GM18519 (cell line): ENCODE measurements around the gene ITGA11.

Experiments
- ATAC-seq: cut with Tn5 transposase; IDR thresholded peaks from one replicate; pipeline ENCODE4 v1.9.1; 2021; ENCODE audit warnings: mild to moderate bottlenecking, moderate library complexity; ENCODE audit not compliant: unreplicated experiment, low FRiP score

ITGA11 gene

DNA sequence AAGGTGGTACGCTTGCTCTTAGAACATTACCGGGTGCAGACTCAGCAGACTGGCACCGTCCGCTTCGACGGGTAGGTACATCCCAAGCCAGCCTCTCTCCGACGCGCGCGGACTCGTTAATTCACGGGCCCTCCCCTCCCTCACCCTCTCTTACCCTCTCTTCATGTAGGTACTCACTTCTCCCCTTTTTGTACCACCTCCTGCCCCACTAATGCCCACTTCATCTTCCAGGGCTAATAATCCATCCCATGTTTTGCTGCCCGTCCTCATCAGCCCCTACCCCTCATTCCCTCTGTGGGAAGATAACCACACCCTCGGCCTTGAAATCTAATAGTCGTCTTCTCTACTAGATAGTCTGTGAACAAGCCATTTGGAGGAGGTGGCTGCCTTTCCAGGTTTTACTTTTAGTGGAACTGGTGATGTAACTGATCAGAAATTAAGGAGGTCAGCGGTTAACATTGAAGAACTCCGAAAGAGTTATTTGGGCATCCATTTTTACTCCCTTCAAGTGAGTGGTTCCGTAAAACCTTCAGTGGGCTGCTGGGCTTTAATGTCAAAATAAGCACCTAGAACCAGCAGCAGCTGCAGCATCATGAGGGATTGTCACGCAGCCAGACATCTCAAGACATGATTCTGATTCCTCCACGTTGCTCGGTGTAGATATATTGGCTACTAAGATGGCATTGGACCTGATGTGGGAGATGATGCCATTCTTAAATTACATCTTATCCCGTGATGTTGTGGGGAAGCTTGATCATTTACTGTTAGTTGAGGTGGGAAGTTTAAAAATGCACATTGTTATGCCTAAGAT lies 153.2 kb downstream of the ITGA11 start:
- no peak for ATAC-seq

DNA sequence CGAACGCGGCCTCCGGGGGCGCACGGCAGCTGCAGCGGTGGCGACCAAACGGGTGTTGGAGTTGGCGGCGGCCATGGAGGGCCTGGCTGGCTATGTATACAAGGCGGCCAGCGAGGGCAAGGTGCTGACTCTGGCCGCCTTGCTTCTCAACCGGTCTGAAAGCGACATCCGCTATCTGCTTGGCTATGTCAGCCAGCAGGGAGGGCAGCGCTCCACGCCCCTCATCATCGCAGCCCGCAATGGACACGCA lies 153.7 kb downstream of the ITGA11 start:
- no peak for ATAC-seq

DNA sequence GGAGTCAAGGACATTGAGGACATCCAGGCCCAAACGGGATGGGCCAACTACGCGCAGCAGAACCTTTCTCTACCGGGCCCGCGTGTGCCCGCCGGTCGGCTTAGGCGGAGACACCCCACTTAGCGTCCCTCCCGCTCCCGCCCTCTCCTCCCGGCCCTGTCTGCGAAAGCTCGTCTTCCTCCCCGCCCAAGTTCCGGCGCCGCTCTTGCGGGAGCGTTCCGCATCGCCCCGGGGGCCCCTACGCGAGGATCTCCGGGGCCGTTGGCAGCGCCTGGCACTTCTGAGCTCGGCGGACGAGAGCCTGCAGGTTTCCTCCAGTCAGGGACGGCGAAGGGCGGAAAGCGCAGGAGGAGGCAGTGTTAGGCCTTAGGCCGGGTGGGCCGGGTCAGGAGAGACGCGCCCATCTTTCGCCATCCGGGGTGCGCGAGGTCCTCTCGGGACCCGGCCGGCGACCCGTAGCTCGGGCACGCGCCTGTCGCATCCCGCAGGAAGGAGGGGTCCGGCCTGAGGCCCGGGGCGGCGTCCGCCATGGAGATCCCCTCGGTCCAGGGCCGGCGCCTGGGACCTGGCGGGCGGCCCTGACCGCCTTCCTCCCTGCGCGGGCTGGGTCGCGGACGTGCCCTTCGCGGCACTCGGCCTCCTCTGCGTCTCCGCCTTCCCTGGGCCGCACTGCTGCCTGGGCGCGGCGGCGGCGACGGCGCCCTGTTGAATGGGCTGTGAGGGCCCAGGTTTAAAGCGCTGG lies 154.2 kb downstream of the ITGA11 start, which contains the start of gene FEM1B:
TSS of gene FEM1B (plus strand) at position 143 of the 742 bp plus-strand sequence. CDS start 673 bp downstream, outside the sequence.
- ATAC-seq, result peak; percentile 54

DNA sequence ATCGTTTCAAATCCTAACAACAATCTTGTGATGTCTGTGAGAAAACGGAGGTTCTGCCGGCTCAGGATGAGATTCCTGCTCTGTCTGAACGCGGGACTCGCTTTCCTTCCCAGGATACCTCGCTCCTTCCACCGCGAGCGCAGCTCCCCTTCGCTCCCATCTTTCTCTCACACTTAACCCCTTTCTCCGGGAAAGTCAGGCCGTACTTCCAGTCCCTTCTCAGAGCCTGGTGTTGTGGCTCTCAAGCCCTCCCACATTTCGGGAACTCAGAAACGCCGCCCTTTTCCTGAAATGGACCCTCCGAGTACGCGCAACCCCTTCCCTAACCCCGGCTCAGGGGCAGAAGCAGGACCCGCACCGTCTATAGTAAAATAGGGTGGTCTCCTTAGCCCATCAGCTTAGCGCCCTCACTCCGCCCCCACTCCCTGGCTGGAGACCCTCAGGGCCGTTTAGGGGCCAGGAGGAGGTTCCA lies 154.8 kb downstream of the ITGA11 start:
- ATAC-seq, result no peak

DNA sequence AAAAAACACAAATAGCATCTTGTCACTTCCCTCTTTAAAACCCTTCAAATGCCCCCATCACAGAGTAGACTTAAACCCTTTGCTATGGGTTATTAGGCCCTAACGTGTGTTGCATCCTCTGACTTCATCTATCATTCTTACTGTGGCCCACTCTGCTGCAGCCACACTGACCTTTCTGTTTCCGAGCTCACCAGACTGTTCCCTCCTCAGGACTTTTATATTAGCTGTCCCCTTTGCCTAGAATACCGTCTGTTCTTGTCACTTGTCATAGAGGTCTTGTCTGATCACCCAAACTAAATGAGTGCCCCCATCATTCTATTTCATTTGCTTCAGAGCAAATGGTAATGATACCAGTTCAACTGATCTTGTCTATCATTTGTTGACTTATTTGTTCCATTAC lies 155.3 kb downstream of the ITGA11 start:
- no peak for ATAC-seq

DNA sequence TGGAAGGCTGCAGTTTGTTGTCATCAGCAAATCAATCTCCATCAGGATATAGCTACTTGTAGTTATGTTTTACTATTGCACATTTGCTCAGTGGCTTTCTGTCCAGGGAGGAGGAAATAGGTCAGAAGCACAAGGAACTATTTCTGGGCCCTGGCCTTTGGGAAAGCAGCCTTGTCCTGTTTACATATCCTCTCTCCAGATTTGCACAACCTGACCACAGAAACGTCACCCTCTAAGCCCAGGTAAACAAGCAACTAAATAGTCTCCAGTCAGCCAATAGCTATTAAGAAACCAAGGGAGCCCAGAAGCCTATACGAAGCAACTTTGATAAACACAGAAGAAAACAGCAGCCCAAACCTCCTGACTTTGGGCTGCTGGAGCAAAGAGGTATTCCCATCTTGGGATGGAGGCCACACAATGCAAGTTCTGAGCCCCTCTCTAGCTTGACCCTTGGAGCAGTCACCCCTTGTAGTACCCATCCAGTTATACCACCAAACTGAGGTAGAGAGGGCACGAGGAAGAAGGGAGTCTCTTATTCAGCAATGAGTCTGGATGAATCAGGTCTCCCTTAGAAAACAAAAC lies 156.7 kb downstream of the ITGA11 start:
- no peak for ATAC-seq

DNA sequence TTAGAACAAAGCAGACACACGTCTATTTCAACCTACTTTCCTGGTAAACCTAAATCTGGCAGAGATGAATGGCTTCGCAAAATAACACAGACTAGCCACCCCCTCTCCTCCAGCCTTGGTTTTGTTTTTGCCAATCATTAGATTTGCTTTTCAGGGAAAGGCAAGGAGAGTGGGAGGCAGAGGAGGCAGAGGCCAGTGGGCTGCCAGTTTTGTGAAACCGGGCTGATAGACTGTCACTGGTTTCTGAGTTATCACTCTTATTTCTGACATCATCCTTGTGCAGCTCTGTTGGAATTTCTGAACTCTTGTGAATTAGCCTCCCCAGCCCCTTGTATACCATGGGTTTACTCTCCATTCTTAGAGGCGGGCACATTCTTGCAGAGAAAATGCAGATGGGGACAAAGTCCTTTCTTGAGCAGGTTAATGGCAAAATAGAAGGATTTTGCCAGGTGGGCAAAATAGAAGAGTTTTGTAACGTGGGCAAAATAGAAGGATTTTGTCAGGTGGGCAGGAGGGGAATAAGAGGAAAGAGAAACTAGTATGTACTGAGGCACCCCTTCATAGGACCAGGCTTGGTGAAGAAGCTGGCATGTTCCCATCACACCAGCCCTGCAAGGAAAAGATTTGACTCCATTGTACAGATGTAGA lies 157.6 kb downstream of the ITGA11 start:
- no peak for ATAC-seq

DNA sequence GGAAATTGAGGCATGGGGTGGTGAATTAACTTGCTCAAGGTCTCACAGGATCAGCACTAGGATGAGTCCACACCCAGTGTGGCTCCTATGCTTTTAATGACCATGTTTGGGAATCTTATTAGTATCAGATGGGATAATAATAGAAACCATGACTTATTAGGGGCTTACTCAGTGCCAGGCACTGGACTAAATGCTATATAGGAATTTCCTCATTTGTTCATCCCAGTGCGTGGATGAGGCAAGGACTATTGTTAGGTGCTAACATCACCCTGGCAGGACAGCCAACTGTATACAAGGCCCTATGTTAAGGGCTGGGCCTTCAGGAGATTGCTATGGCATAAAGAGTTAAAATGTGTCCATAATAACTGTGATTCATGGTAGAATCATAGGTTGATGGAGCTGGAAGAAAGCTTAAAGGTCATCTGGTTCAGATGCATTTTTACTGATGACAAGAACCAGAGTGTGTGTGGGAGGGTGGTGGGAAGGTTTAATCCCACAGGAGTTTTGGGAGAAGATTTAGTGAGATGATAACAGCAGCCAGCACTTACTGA lies 159.2 kb downstream of the ITGA11 start:
- ATAC-seq, result no peak

DNA sequence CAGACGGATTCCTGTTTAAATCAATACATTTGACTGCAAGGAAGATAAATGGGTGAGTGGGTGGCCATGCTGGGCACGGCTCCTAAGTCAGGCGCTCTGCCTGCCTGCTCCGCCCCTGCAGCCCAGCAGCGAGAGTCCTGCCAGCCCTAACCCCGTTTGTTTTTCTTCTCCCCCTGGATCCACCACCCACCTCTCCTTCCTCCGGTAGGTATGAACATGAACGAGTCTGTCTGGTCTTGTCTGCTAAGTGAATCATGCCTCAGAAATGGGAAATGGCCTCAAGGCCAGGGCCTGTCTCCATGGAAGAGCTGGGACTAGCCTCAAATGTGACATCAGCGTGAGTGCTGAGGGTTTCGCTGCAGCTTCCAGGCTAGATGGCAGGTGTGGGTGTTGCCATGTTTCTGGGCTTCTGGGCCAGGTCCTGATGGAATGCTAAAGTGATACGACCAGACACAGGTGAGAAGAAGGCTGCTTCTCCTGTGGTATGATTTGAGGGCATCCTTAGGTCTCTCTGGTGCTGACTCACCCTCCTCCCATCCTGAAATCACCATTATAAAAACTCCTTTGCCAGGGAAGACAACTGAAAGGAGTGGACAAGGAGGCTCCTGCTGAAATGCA lies 160.0 kb downstream of the ITGA11 start:
- no peak for ATAC-seq

DNA sequence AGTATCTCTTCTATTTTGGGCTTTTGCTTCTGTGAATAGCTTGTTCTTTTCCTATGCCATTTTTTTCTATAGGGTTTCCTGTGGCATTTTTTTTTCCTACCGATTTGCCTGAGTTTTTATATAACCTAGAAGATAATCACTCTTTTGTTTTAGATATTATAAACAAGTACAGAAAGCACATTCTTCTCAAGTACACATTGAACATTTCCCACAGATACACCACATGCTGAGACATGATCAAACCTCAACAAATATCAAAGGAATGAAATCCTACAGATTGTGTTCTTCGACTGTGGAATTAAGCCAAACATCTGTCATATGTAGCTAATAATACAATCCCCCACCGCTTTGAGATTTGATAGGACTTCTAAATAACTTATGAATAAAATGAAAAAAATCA lies 163.6 kb downstream of the ITGA11 start:
- no peak for ATAC-seq

DNA sequence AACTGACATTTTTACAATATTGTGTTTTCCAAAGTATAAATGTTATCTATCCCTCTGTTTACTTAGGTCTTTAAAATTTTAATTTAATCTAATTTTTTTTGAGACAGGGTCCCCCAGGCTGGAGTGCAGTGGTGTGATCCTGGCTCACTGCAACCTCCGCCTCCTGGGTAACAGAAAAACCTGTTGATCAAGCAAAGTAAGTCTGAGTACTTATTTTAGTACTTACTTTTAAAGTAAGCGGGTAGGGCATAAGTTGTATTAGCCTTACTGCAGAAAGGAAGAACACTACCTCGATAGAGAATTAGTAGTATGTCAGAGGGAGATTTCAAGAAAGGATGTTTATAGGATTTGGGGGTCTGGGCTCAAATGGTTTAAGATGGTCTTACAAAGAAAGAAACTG lies 166.3 kb downstream of the ITGA11 start:
- no peak for ATAC-seq

DNA sequence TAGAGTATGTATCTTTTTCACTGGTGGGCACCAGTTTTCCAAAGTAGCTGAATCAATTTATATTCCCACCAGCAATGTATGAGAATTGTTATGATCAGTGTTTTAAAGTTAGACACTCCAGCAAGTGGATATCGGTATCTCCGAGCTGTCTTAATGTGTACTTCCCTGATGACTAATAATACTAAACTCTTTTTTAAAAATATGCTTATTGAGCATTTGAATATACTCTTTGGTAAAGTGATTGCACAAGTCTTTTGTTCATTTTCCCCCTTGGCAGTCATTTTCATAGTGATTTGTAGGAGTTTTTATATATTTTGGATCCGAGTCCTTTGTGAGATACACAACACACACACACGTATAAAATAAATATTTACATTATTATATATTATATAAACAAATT lies 166.9 kb downstream of the ITGA11 start:
- no peak for ATAC-seq

DNA sequence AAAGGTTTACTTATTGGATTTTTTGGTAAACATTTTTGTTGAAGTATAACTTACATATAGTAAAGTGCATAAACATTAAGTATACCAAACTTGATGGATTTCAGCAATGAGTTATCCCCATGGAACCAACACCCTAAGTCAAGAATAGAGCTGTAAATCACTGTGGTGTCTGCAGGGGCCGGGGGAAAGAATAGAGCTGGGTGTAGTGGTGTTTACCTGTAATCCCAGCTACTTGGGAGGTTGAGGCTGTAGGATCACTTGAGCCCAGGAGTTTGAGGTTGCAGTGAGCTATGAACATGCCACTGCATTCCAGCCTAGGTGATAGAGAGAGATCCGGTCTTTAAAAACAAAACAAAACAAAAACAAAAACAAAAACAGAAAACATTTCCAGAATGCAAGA lies 167.7 kb downstream of the ITGA11 start:
- no peak for ATAC-seq

DNA sequence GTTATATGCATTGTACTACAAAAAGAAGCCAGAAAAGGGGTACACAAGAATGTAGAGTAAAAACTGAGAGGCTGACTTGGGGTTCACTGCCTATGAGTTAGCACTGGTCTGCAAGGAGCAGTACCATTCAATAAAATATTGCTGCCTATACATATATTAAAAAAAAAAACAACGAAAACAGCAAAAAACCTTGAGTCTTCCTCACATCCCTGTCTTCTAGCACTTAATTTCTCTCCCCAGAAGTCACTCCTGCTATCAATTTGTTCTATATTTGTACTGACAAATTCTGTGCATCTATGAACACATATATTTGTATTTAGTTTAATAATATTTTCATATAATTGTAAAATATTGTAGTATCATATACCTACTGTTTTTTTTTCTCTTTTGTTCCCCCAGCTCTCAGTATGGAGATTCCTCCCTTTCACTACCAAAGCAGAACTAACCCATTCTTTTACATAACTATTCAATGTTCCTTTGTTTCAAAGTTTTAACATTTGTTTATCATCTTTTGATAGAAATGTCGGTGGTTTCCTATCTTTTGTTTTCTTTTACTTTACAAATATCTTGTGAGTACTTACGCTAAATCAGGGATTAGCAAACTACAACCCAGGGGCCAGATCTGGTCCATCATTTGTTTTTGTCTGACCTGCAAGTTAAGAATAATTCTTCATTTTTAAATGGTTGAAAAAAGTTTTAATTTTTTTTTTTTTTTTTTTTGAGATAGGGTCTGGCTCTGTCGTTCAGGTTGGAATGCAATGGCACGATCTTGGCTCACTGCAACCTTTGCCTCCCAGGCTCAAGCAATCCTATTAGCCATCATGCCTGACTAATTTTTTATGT lies 169.2 kb downstream of the ITGA11 start:
- no peak for ATAC-seq

DNA sequence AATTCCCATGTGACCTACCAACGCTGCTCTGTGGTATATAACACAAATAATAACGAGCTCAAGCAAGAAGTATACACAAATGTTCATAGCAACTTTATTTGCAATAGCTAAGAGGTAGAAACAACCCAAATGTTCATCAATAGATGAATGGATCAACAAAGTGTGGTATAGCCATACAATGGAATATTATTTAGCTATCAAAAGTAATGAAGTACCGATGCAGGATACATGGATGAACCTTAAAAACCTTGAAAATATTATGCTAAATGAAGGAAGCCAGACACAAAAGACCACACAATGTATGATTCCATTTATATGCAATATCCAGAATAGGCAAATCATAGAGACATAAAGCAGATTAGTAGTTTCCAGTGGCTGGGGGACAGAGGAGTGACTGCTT lies 170.0 kb downstream of the ITGA11 start:
- ATAC-seq, result no peak

DNA sequence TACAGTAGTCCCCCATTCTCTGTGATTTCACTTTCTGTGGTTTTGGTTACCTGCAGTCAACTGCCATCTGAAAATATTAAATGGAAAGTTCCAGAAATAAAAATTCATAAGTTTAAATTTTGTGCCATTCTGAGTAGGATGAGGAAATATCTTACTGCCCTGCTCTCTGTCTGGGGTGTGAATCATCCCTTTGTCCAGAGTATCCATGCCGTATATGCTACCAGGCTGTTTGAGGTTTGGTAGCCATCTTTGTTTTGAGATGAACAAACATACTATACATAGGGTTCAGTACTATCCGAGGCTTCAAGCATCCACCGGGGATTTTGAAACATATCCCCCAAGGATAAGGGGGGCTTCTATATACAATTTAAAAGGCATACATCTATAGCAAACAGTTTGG lies 170.7 kb downstream of the ITGA11 start:
- ATAC-seq, result no peak

DNA sequence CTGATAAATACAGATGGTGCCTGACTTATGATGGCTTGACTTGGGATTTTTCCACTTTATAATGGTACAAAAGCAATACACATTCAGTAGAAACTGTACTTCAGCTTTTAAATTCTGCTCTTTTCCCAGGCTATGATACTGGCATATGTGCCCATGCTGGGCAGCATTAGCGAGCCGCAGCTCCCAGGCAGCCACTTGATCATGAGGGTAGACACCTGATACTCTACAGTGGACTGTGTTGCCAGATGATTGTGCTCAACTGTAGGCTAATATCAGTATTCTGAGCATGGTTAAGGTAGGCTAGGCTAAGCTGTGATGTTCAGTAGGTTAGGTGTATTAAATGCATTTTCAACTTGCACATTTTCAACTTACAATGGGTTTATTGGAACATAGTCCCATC lies 172.1 kb downstream of the ITGA11 start:
- ATAC-seq, result no peak

DNA sequence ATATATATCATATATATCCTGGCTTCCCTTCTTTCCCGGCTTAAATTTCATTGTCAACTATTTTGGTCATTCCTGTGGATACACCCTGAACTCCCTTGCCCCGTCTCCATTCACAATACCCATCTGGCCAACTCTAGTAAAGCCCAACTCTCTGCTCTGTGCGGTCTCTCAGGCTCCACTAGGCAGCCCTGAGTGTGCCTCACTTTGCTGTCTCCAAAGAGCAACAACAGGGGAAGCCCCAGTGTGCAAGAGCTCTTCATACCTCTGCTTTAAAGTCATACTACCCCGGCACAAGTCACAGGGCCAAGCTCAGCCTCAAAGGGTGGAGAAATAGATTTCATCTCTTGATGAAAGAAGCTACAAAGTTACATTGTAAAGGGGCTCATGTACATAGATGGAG lies 173.3 kb downstream of the ITGA11 start:
- ATAC-seq, result no peak

DNA sequence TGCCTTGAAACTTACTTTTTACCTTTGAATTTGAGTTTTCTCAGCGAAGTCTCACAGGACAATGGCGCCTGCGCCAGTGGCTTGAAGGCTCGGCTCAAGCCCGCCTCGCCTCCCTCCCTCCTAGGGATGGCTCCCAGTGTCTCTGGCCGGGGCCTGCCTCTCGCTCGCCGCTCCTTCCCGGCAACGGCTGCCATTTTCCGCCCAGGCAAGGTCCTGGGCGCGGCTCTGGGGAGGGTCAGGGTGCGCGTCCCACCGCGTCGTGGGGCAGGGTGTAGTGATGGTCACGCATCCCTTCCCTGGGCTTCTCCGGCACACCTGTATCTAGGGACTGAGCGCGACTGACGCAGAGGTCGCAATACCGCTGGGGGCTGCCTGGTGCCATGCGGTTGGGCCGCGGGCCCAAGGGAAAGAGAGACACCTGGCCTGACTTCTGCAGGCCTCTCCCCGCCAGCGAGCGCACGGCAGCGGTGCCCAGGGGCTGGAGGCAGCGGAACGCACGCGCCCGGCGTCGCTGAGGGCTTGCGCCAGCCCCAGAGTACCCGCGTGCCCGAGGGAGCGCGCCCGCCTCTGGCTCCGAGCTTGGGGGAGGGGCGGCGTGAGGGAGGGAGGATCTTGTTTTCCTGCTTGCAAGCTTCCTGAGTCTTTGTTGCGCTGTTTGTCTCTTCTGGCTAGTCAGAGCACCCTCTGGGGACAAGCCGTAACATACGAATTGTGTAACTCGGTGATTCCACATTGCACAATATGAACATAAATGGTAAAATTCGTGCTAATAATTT lies 175.1 kb downstream of the ITGA11 start:
- no peak for ATAC-seq
